ENCODE results near the gene TNFAIP1.

- TF ChIP-seq CTCF (IDR thresholded peaks at IDR 0.05), result no peak
- no peak for TF ChIP-seq POLR2A (IDR thresholded peaks at IDR 0.05)
These were observed 4.8 kb downstream of the TNFAIP1 start for GRCh38 chr17:28340374-28340773.
